Measurements from ENCODE around the gene NUP214.

Gene NUP214

GRCh38 chr9:131125288-131126058 lies at the start of gene NUP214:
Gene NUP214, plus strand, starts transcription at chr9:131125586. Its CDS starts 119 bp downstream, at chr9:131125705.
- H3K4me3 Mint-ChIP-seq = peak within 1 kb of the TSS; percentile 94
- peak within 1 kb of the TSS; percentile 97 for H3K27ac Mint-ChIP-seq
- H3K36me3 Mint-ChIP-seq = peaks cover 26% of the 10 kb centered on the region
- CTCF ChIA-PET = interaction anchor here (1.5 to 1.8 kb wide), 2 partner anchors 52 to 210 kb away, joined by 3 to 7 read pairs; no protein-coding TSS in a partner anchor
- DNase-seq = peak; percentile 100
- peaks cover 30% of the 10 kb centered on the region for H3K4me1 Mint-ChIP-seq
- peaks cover 3% of the 10 kb centered on the region for H3K27me3 Mint-ChIP-seq
- H3K9me3 Mint-ChIP-seq = no peaks in the 10 kb centered on the region

DNA sequence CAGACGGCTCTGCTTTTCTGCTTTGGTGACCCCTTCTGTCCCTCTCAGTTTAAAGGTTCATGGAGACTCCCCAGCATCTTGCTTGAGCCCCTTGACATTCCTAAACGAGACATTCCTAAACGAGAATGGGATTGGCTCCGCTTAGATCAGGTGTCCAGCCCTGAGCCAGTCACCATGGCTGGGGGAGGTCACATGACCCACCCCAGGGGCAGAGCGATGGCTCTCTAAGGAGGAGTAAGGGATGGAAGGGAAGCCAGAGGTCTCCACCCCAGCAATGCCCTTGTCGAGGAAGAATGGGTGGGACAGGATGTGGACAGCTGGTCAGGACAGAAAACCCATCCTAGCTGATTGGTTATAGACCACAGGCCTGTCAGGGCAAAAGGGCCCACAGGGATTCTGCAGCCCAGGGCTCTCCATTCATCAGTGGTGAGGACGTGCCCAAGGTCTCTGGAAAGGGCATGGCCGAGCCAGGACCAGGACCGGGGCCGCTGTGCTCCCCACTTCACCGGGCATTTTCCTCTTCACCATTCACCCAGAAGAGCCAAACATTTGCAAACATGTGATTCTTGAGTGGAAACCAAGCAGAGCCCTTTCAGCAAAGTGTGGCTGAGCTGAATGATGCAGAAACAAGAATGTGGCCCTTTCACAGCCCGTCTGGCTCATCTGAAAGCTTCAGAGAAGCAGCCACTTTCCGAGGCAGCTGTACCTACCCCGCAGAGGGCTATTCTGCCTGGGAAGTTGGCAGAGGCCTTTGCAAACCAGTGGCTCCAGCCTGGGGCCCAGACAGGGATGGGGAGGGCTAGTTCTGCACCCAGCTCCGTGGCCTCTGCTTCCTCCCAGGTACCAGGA lies 48.8 kb upstream of the NUP214 start:
- no peak for DNase-seq
- CTCF ChIA-PET = interaction anchor here (1.4 kb wide), 1 partner anchor 19 kb away, joined by 3 read pairs; no protein-coding TSS in a partner anchor
- no peak overlapping the region for H3K4me3 Mint-ChIP-seq
- H3K27me3 Mint-ChIP-seq = no peaks in the 10 kb centered on the region
- no peak overlapping the region for H3K27ac Mint-ChIP-seq
- H3K36me3 Mint-ChIP-seq = no peaks in the 10 kb centered on the region
- H3K4me1 Mint-ChIP-seq = no peaks in the 10 kb centered on the region
- H3K9me3 Mint-ChIP-seq = no peaks in the 10 kb centered on the region

DNA sequence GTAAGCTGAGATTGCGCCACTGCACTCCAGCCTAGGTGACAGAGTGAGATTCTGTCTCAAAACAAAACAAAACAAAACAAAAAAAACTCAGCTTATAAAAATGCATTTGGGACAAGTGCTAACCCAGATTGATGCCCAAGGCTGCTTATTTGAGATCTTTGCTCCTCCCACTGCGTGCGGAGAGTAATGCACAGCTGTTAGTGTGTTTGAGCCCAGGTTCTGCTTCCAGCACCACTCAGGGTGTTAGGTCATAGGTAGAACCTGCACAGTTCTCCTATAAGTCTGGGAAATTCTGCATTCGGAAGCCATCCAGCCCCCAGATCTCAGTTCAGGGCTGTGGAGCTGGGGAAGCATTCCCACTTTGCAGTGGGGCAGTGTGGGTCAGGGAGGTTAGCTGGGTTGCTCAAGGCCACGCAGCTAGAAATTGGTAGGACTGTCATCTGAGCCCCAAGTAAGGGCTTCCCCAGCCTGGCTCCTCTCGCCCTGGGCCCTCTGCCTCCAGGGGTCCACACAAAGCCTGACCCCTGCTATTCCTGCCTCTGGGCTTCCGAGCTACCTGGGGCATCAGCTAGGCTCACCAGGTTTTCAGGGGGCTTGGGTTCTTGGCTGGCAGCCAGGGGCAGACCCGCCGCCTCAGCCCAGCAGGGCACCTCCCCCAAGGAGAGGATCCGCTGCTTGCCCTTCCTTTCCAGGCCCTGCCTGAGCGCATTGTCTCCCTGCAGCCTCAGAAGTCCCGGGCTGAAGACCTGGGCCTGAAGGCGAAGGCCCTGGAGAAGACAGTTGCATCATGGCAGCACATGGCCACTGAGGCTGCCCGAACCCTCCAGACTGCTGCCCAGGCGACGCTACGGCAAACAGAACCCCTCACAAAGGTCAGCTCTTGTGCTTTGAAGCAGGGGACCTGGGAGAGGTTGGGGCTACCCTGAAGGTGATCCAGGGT lies 46.7 kb upstream of the NUP214 start:
- Mint-ChIP-seq H3K27ac (no peak overlapping the region), H3K36me3 (no peaks in the 10 kb centered on the region), H3K4me1 (no peaks in the 10 kb centered on the region), H3K4me3 (no peak overlapping the region), H3K9me3 (no peaks in the 10 kb centered on the region), H3K27me3 (no peaks in the 10 kb centered on the region)
- CTCF ChIA-PET = no interaction called here
- DNase-seq = no peak

- Mint-ChIP-seq H3K27me3 (peaks cover 5% of the 10 kb centered on the region), H3K4me1 (no peaks in the 10 kb centered on the region), H3K27ac (no peak overlapping the region), H3K9me3 (no peaks in the 10 kb centered on the region), H3K4me3 (no peak overlapping the region), H3K36me3 (no peaks in the 10 kb centered on the region)
- DNase-seq = no peak
- CTCF ChIA-PET = interaction anchor here (1.2 kb wide), 1 partner anchor 24 kb away, joined by 3 read pairs; no protein-coding TSS in a partner anchor
These were observed 44.8 kb upstream of the NUP214 start for GRCh38 chr9:131080589-131080988.

DNA sequence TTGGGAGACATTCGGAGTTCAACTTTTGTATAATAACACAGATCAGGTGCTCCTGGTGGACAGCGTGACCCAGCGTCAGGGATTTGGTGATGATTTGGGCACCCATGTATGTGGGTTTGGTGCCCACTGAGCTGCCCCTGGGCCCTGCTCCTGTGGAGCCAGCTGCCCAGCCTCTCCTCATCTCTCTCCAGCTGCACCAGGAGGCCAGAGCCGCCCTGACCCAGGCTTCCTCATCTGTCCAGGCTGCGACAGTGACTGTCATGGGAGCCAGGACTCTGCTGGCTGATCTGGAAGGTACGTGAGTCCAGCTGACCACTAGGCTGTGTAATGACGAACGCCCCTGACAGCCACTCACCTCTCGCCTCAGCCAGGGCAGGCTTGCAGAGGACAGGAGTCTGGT lies 43.5 kb upstream of the NUP214 start:
- H3K4me1 Mint-ChIP-seq = no peaks in the 10 kb centered on the region
- CTCF ChIA-PET = no interaction called here
- H3K9me3 Mint-ChIP-seq = no peaks in the 10 kb centered on the region
- H3K36me3 Mint-ChIP-seq = no peaks in the 10 kb centered on the region
- peaks cover 6% of the 10 kb centered on the region for H3K27me3 Mint-ChIP-seq
- no peak for DNase-seq
- H3K4me3 Mint-ChIP-seq = no peak overlapping the region
- H3K27ac Mint-ChIP-seq = no peak overlapping the region

GRCh38 chr9:131082774-131083512 lies 42.4 kb upstream of the NUP214 start:
- Mint-ChIP-seq H3K27ac (no peak overlapping the region), H3K36me3 (no peaks in the 10 kb centered on the region), H3K27me3 (peaks cover 6% of the 10 kb centered on the region), H3K9me3 (no peaks in the 10 kb centered on the region), H3K4me1 (no peaks in the 10 kb centered on the region), H3K4me3 (no peak overlapping the region)
- CTCF ChIA-PET = no interaction called here
- no peak for DNase-seq

DNA sequence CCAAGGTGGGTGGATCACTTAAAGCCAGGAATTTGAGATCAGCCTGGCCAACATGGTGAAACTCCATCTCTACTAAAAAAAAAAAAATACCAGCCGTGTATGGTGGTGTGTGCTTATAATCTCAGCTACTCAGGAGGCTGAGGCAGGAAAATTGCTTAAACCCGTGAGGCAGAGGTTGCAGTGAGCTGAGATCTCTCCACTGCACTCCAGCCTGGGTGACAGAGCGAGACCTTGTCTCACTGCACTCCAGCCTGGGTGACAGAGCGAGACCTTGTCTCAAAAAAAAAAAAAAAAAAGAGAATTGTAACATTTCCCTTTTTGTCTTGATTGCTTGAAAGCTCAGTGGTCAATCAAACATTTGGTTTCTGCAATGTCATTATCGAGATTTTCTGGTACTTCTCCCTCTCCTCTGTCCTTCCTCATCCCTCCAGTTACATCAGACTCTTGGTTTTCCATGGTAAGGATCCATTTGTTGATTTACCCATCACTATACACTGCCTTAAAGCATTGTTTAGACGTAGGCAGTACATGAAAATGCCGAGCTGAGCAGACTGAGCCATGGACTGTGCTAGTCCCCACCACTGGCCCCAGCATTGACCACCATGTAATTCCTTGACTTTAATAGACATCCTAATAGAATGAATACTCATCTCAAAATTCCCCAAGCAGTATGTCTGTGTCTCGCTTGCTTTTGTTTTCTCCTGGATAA lies 40.6 kb upstream of the NUP214 start:
- no peaks in the 10 kb centered on the region for H3K36me3 Mint-ChIP-seq
- no peak overlapping the region for H3K4me3 Mint-ChIP-seq
- H3K27ac Mint-ChIP-seq = no peak overlapping the region
- CTCF ChIA-PET = no interaction called here
- no peaks in the 10 kb centered on the region for H3K4me1 Mint-ChIP-seq
- peaks cover 6% of the 10 kb centered on the region for H3K27me3 Mint-ChIP-seq
- no peaks in the 10 kb centered on the region for H3K9me3 Mint-ChIP-seq
- no peak for DNase-seq

- no peak overlapping the region for H3K27ac Mint-ChIP-seq
- peaks cover 6% of the 10 kb centered on the region for H3K27me3 Mint-ChIP-seq
- H3K36me3 Mint-ChIP-seq = no peaks in the 10 kb centered on the region
- DNase-seq = no peak
- H3K4me1 Mint-ChIP-seq = no peaks in the 10 kb centered on the region
- no peak overlapping the region for H3K4me3 Mint-ChIP-seq
- no peaks in the 10 kb centered on the region for H3K9me3 Mint-ChIP-seq
- CTCF ChIA-PET = no interaction called here
These were observed 39.8 kb upstream of the NUP214 start for GRCh38 chr9:131085370-131086122.

DNA sequence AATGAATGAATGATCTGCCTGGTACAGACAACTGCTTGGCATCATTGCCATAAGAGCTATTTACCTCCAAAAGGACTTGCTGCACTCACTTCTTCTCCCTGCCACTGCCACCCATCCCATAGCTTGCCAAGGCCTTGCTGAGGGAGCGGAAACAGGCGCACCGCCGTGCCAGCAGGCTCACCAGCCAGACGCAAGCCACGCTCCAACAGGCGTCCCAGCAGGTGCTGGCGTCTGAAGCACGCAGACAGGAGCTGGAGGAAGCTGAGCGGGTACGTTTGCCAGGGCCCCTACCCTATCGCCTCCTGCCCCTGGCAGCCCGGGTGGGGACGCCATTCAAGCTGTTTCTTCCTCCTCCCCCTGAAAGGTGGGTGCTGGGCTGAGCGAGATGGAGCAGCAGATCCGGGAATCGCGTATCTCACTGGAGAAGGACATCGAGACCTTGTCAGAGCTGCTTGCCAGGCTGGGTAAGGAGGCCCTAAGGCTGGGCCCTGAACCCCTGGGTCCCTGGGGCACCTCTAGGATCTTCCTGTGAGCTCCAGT lies 38.0 kb upstream of the NUP214 start:
- H3K36me3 Mint-ChIP-seq = no peaks in the 10 kb centered on the region
- no peaks in the 10 kb centered on the region for H3K4me1 Mint-ChIP-seq
- H3K4me3 Mint-ChIP-seq = no peak overlapping the region
- peaks cover 6% of the 10 kb centered on the region for H3K27me3 Mint-ChIP-seq
- H3K27ac Mint-ChIP-seq = no peak overlapping the region
- CTCF ChIA-PET = no interaction called here
- H3K9me3 Mint-ChIP-seq = no peaks in the 10 kb centered on the region
- DNase-seq = no peak

GRCh38 chr9:131090025-131090787 lies 35.2 kb upstream of the NUP214 start:
- no peak overlapping the region for H3K4me3 Mint-ChIP-seq
- H3K27me3 Mint-ChIP-seq = peaks cover 27% of the 10 kb centered on the region
- H3K27ac Mint-ChIP-seq = no peak overlapping the region
- H3K4me1 Mint-ChIP-seq = peaks cover 3% of the 10 kb centered on the region
- CTCF ChIA-PET = no interaction called here
- H3K9me3 Mint-ChIP-seq = no peaks in the 10 kb centered on the region
- H3K36me3 Mint-ChIP-seq = no peaks in the 10 kb centered on the region
- DNase-seq = no peak

DNA sequence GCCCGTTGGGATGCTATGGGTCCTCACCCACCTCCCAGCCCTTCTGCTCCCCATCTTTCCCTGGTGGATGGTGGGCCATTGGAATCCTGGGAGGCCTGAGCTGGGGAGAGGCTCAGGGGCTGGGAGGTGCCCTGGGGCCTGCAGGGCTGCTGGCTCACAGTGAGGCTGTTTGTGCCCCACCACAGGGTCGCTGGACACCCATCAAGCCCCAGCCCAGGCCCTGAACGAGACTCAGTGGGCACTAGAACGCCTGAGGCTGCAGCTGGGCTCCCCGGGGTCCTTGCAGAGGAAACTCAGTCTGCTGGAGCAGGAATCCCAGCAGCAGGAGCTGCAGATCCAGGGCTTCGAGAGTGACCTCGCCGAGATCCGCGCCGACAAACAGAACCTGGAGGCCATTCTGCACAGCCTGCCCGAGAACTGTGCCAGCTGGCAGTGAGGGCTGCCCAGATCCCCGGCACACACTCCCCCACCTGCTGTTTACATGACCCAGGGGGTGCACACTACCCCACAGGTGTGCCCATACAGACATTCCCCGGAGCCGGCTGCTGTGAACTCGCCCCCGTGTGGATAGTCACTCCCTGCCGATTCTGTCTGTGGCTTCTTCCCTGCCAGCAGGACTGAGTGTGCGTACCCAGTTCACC lies 33.9 kb upstream of the NUP214 start:
- H3K9me3 Mint-ChIP-seq = no peaks in the 10 kb centered on the region
- H3K36me3 Mint-ChIP-seq = peaks cover 3% of the 10 kb centered on the region
- CTCF ChIA-PET = no interaction called here
- H3K27ac Mint-ChIP-seq = no peak overlapping the region
- H3K4me1 Mint-ChIP-seq = peaks cover 8% of the 10 kb centered on the region
- DNase-seq = no peak
- H3K27me3 Mint-ChIP-seq = peaks cover 33% of the 10 kb centered on the region
- no peak overlapping the region for H3K4me3 Mint-ChIP-seq
